ENCODE results near the gene C12orf43.

The C12orf43 gene

DNA sequence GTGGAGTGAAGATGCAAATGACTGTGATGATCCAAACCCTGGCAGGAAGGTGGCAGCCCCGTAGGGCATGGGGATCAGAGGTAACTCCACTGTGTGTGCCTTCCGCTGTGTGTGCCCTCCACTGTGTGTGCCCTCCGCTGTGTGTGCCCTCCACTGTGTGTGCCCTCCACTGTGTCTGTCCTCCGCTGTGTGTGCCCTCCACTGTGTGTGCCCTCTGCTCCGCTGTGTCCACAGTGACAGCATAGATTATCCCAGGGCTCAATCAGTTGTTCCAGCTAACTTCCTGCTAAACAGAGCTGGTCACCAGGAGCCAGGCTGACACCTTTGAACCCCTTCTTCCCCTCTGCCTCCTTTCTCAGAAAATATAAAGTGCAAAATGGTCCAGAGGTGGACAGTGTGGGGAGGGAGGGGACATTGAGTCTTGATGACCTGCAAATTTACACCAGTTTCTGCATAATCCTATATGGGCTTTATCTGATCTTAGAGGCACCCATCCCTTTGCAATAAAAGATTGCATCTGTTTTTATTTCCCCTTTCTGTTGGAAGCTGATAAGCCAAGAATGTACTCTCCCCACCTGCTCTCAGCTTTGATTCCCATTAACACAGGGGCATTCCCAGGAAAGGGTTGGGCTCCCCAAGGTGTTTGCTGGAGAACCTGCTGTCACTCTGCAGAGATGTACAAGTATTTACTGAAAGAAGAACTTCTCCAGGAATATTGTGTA lies 59.5 kb downstream of the C12orf43 start:
- no CpG with 5 or more reads among the region's 5 CpGs for WGBS, 2 donors (ENCODE audit: extremely low coverage in 2 of 2, insufficient read length in 2 of 2, insufficient replicate concordance in 1 of 2)
- Histone ChIP-seq H2AFZ (ENCODE audit: low read length) (no peak overlapping the region), H3K18ac (ENCODE audit: low read length) (no peak overlapping the region), H3K9me3 (replicated peaks in 1 of 2; ENCODE audit: control insufficient read depth in 2 of 2, insufficient read depth in 1 of 2, low read depth in 1 of 2, low read length in 2 of 2) (peaks cover 0 to 2% of the 10 kb centered on the region in 2 donors), H3K4me1 (ENCODE audit: control insufficient read depth in 2 of 2, insufficient read depth in 1 of 2, low read depth in 1 of 2, low read length in 2 of 2) (no peaks in the 10 kb centered on the region), H3K27ac (replicated peaks; ENCODE audit: low read length) (no peak overlapping the region), H2AK5ac (ENCODE audit: low read depth, low read length) (no peak overlapping the region), H3K4ac (ENCODE audit: low read length) (no peak overlapping the region), H3K4me2 (ENCODE audit: insufficient read depth, low read length, poor library complexity, severe bottlenecking) (no peak overlapping the region), H2BK15ac (ENCODE audit: low read length) (peak overlapping the region; percentile 52), H4K8ac (ENCODE audit: low read depth, low read length) (peak overlapping the region; percentile 83), H3K36me3 (replicated peaks in 1 of 2; ENCODE audit: control insufficient read depth in 2 of 2, insufficient read depth in 2 of 2, low read length in 2 of 2) (no peaks in the 10 kb centered on the region), H3K14ac (ENCODE audit: low read length) (no peak overlapping the region), H2BK120ac (ENCODE audit: low read depth, low read length) (no peak overlapping the region), H3K27me3 (ENCODE audit: control insufficient read depth in 3 of 3, insufficient read depth in 3 of 3, low read depth in 1 of 3, low read length in 3 of 3) (no peaks in the 10 kb centered on the region), H3K9ac (ENCODE audit: low read depth, low read length, poor library complexity) (no peak overlapping the region), H2BK12ac (ENCODE audit: low read length) (no peak overlapping the region), H3K4me3 (ENCODE audit: low read length in 2 of 2) (peak overlapping the region in 1 of 2 donors; percentile 48), H2BK5ac (ENCODE audit: low read length) (no peak overlapping the region), H3K23ac (ENCODE audit: low read depth, low read length, poor library complexity) (peak overlapping the region; percentile 76), H3K79me1 (ENCODE audit: low read depth, low read length) (no peaks in the 10 kb centered on the region), H4K91ac (ENCODE audit: low read depth, low read length, poor library complexity) (peak overlapping the region; percentile 56)
- DNase-seq (ENCODE audit: low spot score): no peak

GRCh38 chr12:120955232-120955631 lies 61.1 kb downstream of the C12orf43 start:
- no peak overlapping the region for H2AFZ ChIP-seq (ENCODE audit: low read length)
- no CpG with 5 or more reads among the region's 4 CpGs for WGBS, 2 donors (ENCODE audit: extremely low coverage in 2 of 2, insufficient read length in 2 of 2, insufficient replicate concordance in 1 of 2)
- no peaks in the 10 kb centered on the region for H3K36me3 ChIP-seq (replicated peaks in 1 of 2; ENCODE audit: control insufficient read depth in 2 of 2, insufficient read depth in 2 of 2, low read length in 2 of 2)
- H2BK5ac ChIP-seq (ENCODE audit: low read length): no peak overlapping the region
- H4K91ac ChIP-seq (ENCODE audit: low read depth, low read length, poor library complexity): no peak overlapping the region
- no peaks in the 10 kb centered on the region for H3K79me1 ChIP-seq (ENCODE audit: low read depth, low read length)
- H4K8ac ChIP-seq (ENCODE audit: low read depth, low read length): no peak overlapping the region
- H3K4ac ChIP-seq (ENCODE audit: low read length): no peak overlapping the region
- no peak overlapping the region for H3K18ac ChIP-seq (ENCODE audit: low read length)
- no peak overlapping the region for H2BK15ac ChIP-seq (ENCODE audit: low read length)
- H3K9me3 ChIP-seq (replicated peaks in 1 of 2; ENCODE audit: control insufficient read depth in 2 of 2, insufficient read depth in 1 of 2, low read depth in 1 of 2, low read length in 2 of 2): peaks cover 0 to 2% of the 10 kb centered on the region in 2 donors
- H3K23ac ChIP-seq (ENCODE audit: low read depth, low read length, poor library complexity): no peak overlapping the region
- H3K4me1 ChIP-seq (ENCODE audit: control insufficient read depth in 2 of 2, insufficient read depth in 1 of 2, low read depth in 1 of 2, low read length in 2 of 2): no peaks in the 10 kb centered on the region
- no peak overlapping the region for H2BK120ac ChIP-seq (ENCODE audit: low read depth, low read length)
- H3K9ac ChIP-seq (ENCODE audit: low read depth, low read length, poor library complexity): no peak overlapping the region
- H3K27ac ChIP-seq (replicated peaks; ENCODE audit: low read length): no peak overlapping the region
- no peak overlapping the region for H2AK5ac ChIP-seq (ENCODE audit: low read depth, low read length)
- H3K4me2 ChIP-seq (ENCODE audit: insufficient read depth, low read length, poor library complexity, severe bottlenecking): no peak overlapping the region
- H3K4me3 ChIP-seq (ENCODE audit: low read length in 2 of 2): no peak overlapping the region
- no peak overlapping the region for H2BK12ac ChIP-seq (ENCODE audit: low read length)
- DNase-seq (ENCODE audit: low spot score): no peak
- no peak overlapping the region for H3K14ac ChIP-seq (ENCODE audit: low read length)
- no peaks in the 10 kb centered on the region for H3K27me3 ChIP-seq (ENCODE audit: control insufficient read depth in 3 of 3, insufficient read depth in 3 of 3, low read depth in 1 of 3, low read length in 3 of 3)

- Histone ChIP-seq H3K79me1 (ENCODE audit: low read depth, low read length) (no peaks in the 10 kb centered on the region), H4K91ac (ENCODE audit: low read depth, low read length, poor library complexity) (no peak overlapping the region), H2BK120ac (ENCODE audit: low read depth, low read length) (no peak overlapping the region), H4K8ac (ENCODE audit: low read depth, low read length) (no peak overlapping the region), H3K9ac (ENCODE audit: low read depth, low read length, poor library complexity) (no peak overlapping the region), H3K4me3 (ENCODE audit: low read length in 2 of 2) (no peak overlapping the region), H3K4ac (ENCODE audit: low read length) (no peak overlapping the region), H3K18ac (ENCODE audit: low read length) (no peak overlapping the region), H2BK15ac (ENCODE audit: low read length) (no peak overlapping the region), H3K27ac (replicated peaks; ENCODE audit: low read length) (no peak overlapping the region), H2BK5ac (ENCODE audit: low read length) (no peak overlapping the region), H3K4me1 (ENCODE audit: control insufficient read depth in 2 of 2, insufficient read depth in 1 of 2, low read depth in 1 of 2, low read length in 2 of 2) (no peaks in the 10 kb centered on the region), H3K14ac (ENCODE audit: low read length) (no peak overlapping the region), H3K36me3 (replicated peaks in 1 of 2; ENCODE audit: control insufficient read depth in 2 of 2, insufficient read depth in 2 of 2, low read length in 2 of 2) (no peaks in the 10 kb centered on the region), H2BK12ac (ENCODE audit: low read length) (no peak overlapping the region), H2AK5ac (ENCODE audit: low read depth, low read length) (no peak overlapping the region), H3K9me3 (replicated peaks in 1 of 2; ENCODE audit: control insufficient read depth in 2 of 2, insufficient read depth in 1 of 2, low read depth in 1 of 2, low read length in 2 of 2) (peaks cover 0 to 2% of the 10 kb centered on the region in 2 donors), H3K4me2 (ENCODE audit: insufficient read depth, low read length, poor library complexity, severe bottlenecking) (no peak overlapping the region), H3K27me3 (ENCODE audit: control insufficient read depth in 3 of 3, insufficient read depth in 3 of 3, low read depth in 1 of 3, low read length in 3 of 3) (peaks cover 0 to 2% (median 0%) of the 10 kb centered on the region in 3 experiments), H3K23ac (ENCODE audit: low read depth, low read length, poor library complexity) (no peak overlapping the region), H2AFZ (ENCODE audit: low read length) (no peak overlapping the region)
- DNase-seq (ENCODE audit: low spot score): no peak
- no CpG with 5 or more reads among the region's 5 CpGs for WGBS, 2 donors (ENCODE audit: extremely low coverage in 2 of 2, insufficient read length in 2 of 2, insufficient replicate concordance in 1 of 2)
Measured at GRCh38 chr12:120950807-120951206, 65.5 kb downstream of the C12orf43 start.
